HepG2 (cell line): ENCODE measurements around the gene KSR1. TPM values are rescaled to one million over a fixed set of nuclear protein-coding genes. Genes with fewer than 3 reads are reported as not detected.

Experiments used
- ATAC-seq: fragments of 200-7000 bp; cut with Tn5 transposase; 3 replicates; pipeline ENCODE4 v1.9.1; 2020; ENCODE audit warnings: mild to moderate bottlenecking, moderate library complexity
- BruUV-seq: library from RNA; stranded (reverse); fragments of 400-500 nt; replicated peaks from 2 replicates; lab custom pipeline; 2021; lab: Mats Ljungman, UMichigan
- CTCF ChIA-PET: fragments of 300-600 bp; formaldehyde crosslinking; extraction: SDS; loops from one replicate; lab custom pipeline; 2021; ENCODE audit warnings: low total read pairs, inconsistent platforms, low intra/inter-chr PET ratio; lab: Yijun Ruan, JAX
- POLR2A ChIA-PET: fragments of 350-600 bp; sonication (Branson Sonifier 250); formaldehyde crosslinking; loops from one replicate; lab custom pipeline; 2020; ENCODE audit warnings: antibody characterized with exemption, inconsistent platforms; lab: Yijun Ruan, JAX
- DNase-seq: peaks from one replicate; pipeline ENCODE4 v3.0.0-alpha.2; 2015; ENCODE audit warnings: low spot score
- FAIRE-seq: peaks from 3 replicates; lab custom pipeline; 2011; peaks lifted over from hg19 to GRCh38; lab: Jason Lieb, UNC
- H2AFZ ChIP-seq: one replicate; pipeline ENCODE4 v1.6.1; 2011; ENCODE audit warnings: low read length, inconsistent platforms
- H3K27ac ChIP-seq: fragments of 300-600 bp; 3 replicates; pipeline ENCODE4 v1.8.0; 2011; ENCODE audit warnings: mixed run types, mild to moderate bottlenecking, mixed read lengths, low read length, inconsistent platforms; ENCODE audit not compliant: insufficient read depth; ENCODE audit errors: extremely low read length
- H3K27me3 ChIP-seq, 2 experiments: fragments of 200-600 bp in 1 of 2; 2 replicates in 1 of 2; 3 replicates in 1 of 2; pipeline versions ENCODE4 v1.6.0 to v1.8.0; 2011; ENCODE audit warnings: low read length in 2 of 2, mild to moderate bottlenecking in 2 of 2, moderate library complexity in 2 of 2, inconsistent platforms in 1 of 2; ENCODE audit not compliant: insufficient read depth in 2 of 2, control insufficient read depth in 1 of 2
- H3K36me3 ChIP-seq, 2 experiments: fragments of 200-600 bp in 1 of 2; replicated peaks in 1 of 2; 2 replicates in 1 of 2; 3 replicates in 1 of 2; pipeline versions ENCODE4 v1.5.1 to v1.8.0; 2011; ENCODE audit warnings: low read length in 2 of 2, inconsistent platforms in 1 of 2; ENCODE audit not compliant: insufficient read depth in 2 of 2, control insufficient read depth in 1 of 2
- H3K4me1 ChIP-seq: 2 replicates; pipeline ENCODE4 v1.5.1; 2012; ENCODE audit warnings: low read length, inconsistent platforms; ENCODE audit not compliant: insufficient read depth
- H3K4me2 ChIP-seq: 2 replicates; pipeline ENCODE4 v1.6.0; 2011; ENCODE audit warnings: low read depth, low read length, inconsistent platforms
- H3K4me3 ChIP-seq, 3 experiments: fragments of 200-600 bp in 1 of 3; sonication (generic), shearing (Covaris generic) in 1 of 3; replicated peaks in 1 of 3; 2 replicates each; pipeline ENCODE4 v1.5.1; 2011 to 2016; ENCODE audit warnings: low read length in 3 of 3, inconsistent platforms in 2 of 3, low read depth in 2 of 3, mild to moderate bottlenecking in 2 of 3, control low read depth in 1 of 3, mixed read lengths in 1 of 3; ENCODE audit not compliant: insufficient read depth in 1 of 3
- H3K79me2 ChIP-seq: one replicate; pipeline ENCODE4 v1.6.1; 2011; ENCODE audit warnings: low read length, inconsistent platforms; ENCODE audit not compliant: insufficient read depth
- H3K9ac ChIP-seq: 2 replicates; pipeline ENCODE4 v1.6.0; 2011; ENCODE audit warnings: mild to moderate bottlenecking, low read depth, low read length, inconsistent platforms; ENCODE audit not compliant: insufficient read depth
- H3K9me3 ChIP-seq: 2 replicates; pipeline ENCODE4 v1.5.1; 2012; ENCODE audit warnings: mild to moderate bottlenecking, low read length
- H4K20me1 ChIP-seq: 2 replicates; pipeline ENCODE4 v1.6.0; 2011; ENCODE audit warnings: inconsistent platforms, mild to moderate bottlenecking, low read length, moderate library complexity; ENCODE audit not compliant: insufficient read depth
- ADNP ChIP-seq: sonication (generic); formaldehyde crosslinking; IDR thresholded peaks from 2 replicates; pipeline ENCODE4 v1.4.0; 2020; ENCODE audit warnings: missing genetic modification reagents
- ATF2 ChIP-seq: sonication (generic); formaldehyde crosslinking; IDR thresholded peaks from 2 replicates; pipeline ENCODE4 v1.4.0; 2020; ENCODE audit warnings: missing genetic modification reagents
- DDIT3 ChIP-seq: sonication (generic); formaldehyde crosslinking; IDR thresholded peaks from 2 replicates; pipeline ENCODE4 v1.4.0; 2020; ENCODE audit warnings: mild to moderate bottlenecking, missing genetic modification reagents
- GPN1 ChIP-seq: sonication (generic); formaldehyde crosslinking; IDR thresholded peaks from 2 replicates; pipeline ENCODE4 v1.5.1; 2020; ENCODE audit warnings: missing genetic modification reagents, borderline replicate concordance
- IRX3 ChIP-seq: sonication (generic); formaldehyde crosslinking; IDR thresholded peaks from 2 replicates; pipeline ENCODE4 v1.8.1; 2023; ENCODE audit warnings: mild to moderate bottlenecking, low read depth, missing genetic modification reagents, borderline replicate concordance
- KDM4B ChIP-seq: sonication (generic); formaldehyde crosslinking; IDR thresholded peaks from 2 replicates; pipeline ENCODE4 v1.4.0; 2020; ENCODE audit warnings: missing genetic modification reagents
- KLF16 ChIP-seq, 2 experiments: sonication (generic) in 1 of 2; formaldehyde crosslinking in 1 of 2; IDR thresholded peaks; 2 replicates each; pipeline versions ENCODE4 v1.6.1 to v1.8.0; 2016 to 2023; ENCODE audit warnings: missing genetic modification reagents in 2 of 2, missing compliant biosample characterization in 1 of 2
- MAFF ChIP-seq: IDR thresholded peaks from 2 replicates; pipeline ENCODE4 v1.6.1; 2011; ENCODE audit warnings: low read depth, low read length, improper control_type of control experiment
- PBX2 ChIP-seq: IDR thresholded peaks from 2 replicates; pipeline ENCODE4 v1.6.1; 2016; ENCODE audit warnings: control low read depth
- PHF8 ChIP-seq: sonication (generic); formaldehyde crosslinking; IDR thresholded peaks from 2 replicates; pipeline ENCODE4 v1.5.0; 2020; ENCODE audit warnings: missing genetic modification reagents
- SNAPC5 ChIP-seq: sonication (generic); formaldehyde crosslinking; IDR thresholded peaks from 2 replicates; pipeline ENCODE4 v1.8.1; 2023; ENCODE audit warnings: mild to moderate bottlenecking, missing genetic modification reagents, borderline replicate concordance
- SP1 ChIP-seq, 2 experiments: fragments of 450-650 bp in 1 of 2; sonication (generic) in 1 of 2; formaldehyde crosslinking in 1 of 2; IDR thresholded peaks; 2 replicates each; pipeline versions ENCODE4 v1.4.0 to v1.6.1; 2016 to 2020; ENCODE audit warnings: missing genetic modification reagents in 1 of 2
- ZBTB1 ChIP-seq: sonication (generic); formaldehyde crosslinking; IDR thresholded peaks from 2 replicates; pipeline ENCODE4 v1.4.0; 2020; ENCODE audit warnings: missing genetic modification reagents, borderline replicate concordance
- ZBTB42 ChIP-seq: sonication (generic); formaldehyde crosslinking; IDR thresholded peaks from 2 replicates; pipeline ENCODE4 v1.5.0; 2020; ENCODE audit warnings: mild to moderate bottlenecking, missing genetic modification reagents
- ZNF331 ChIP-seq: sonication (generic); formaldehyde crosslinking; IDR thresholded peaks from 2 replicates; pipeline ENCODE4 v1.4.0; 2020; ENCODE audit warnings: missing genetic modification reagents
- ZNF510 ChIP-seq: sonication (generic); formaldehyde crosslinking; IDR thresholded peaks from 2 replicates; pipeline ENCODE4 v1.4.0; 2020; ENCODE audit warnings: low read depth, mild to moderate bottlenecking, missing genetic modification reagents
- WGBS: methylation state at CpG from one replicate; pipeline ENCODE4 v1.1.6; 2017; ENCODE audit warnings: low lambda C conversion rate; 5-methylcytosine and 5-hydroxymethylcytosine counted together
- in situ Hi-C: cut with HindIII; loops from 2 replicates; pipeline ENCODE4 v1.10.0; 2017; ENCODE audit warnings: low pct_unique_long_range_greater_than_20kb; ENCODE audit not compliant: extremely low pct_ligation_motif_present
- intact Hi-C: fragments of 100-400 bp; cut with micrococcal nuclease; formaldehyde crosslinking; loops from one replicate; pipeline ENCODE4 v1.10.0; 2022; ENCODE audit not compliant: unreplicated experiment
- polyA plus RNA-seq, 8 experiments: library from polyadenylated mRNA; depleted of rRNA in 3 of 8; stranded (reverse) in 7 of 8; unstranded in 1 of 8; fragments of >200 nt; fragmentation: Illumina TruSeq in 4 of 8; extraction: Trizol in 4 of 8; gene quantifications; 2 replicates each; pipeline versions ENCODE4 v1.2.1 to v1.2.3, GENCODE V29; 2011 to 2016; ENCODE audit warnings: low read depth in 4 of 8, missing spikeins in 1 of 8, mixed read lengths in 1 of 8; ENCODE audit not compliant: insufficient read depth in 1 of 8
- total RNA-seq, 5 experiments: library from RNA; depleted of rRNA; stranded (reverse); fragments of >200 nt; fragmentation: Illumina TruSeq; extraction: Trizol; gene quantifications; 2 replicates each; pipeline ENCODE4 v1.2.3, GENCODE V29; 2016; ENCODE audit warnings: low read depth in 1 of 5
- TF ChIP-seq, protein P1 (sequence below): sonication (generic); formaldehyde crosslinking; IDR thresholded peaks from 2 replicates; pipeline ENCODE4 v1.4.0; 2020; ENCODE audit warnings: mild to moderate bottlenecking, missing genetic modification reagents
- TF ChIP-seq, protein P2 (sequence below): sonication (generic); formaldehyde crosslinking; IDR thresholded peaks from 2 replicates; pipeline ENCODE4 v1.5.0; 2020; ENCODE audit warnings: missing genetic modification reagents, mild to moderate bottlenecking, borderline replicate concordance
- TF ChIP-seq, protein P3 (sequence below): sonication (generic); formaldehyde crosslinking; IDR thresholded peaks from 2 replicates; pipeline ENCODE4 v1.5.1; 2020; ENCODE audit warnings: missing genetic modification reagents, mild to moderate bottlenecking, borderline replicate concordance

The KSR1 gene
- total and polyA plus RNA-seq, 2 of the 13 experiments (the other 11 are each of a cell fraction or from before 2014, with no cell fraction given): 10.1 to 16.6 TPM

DNA sequence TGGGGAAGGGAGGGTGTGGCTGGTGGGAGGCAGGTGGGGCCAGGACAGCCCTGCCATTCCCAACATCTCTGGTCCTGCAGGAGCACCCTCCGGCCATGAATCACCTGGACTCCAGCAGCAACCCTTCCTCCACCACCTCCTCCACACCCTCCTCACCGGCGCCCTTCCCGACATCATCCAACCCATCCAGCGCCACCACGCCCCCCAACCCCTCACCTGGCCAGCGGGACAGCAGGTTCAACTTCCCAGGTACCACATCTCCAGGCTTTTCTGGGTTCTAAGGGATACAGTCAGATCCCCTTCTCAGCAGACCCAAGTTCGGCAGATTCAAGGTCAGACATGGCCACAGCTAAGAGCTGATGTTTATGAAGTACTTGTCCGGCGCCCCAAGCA lies 140.9 kb downstream of the KSR1 start:
- CTCF ChIA-PET: no interaction called here
- DNase-seq: no peak
- no peak for ATAC-seq
- POLR2A ChIA-PET: no interaction called here
- BruUV-seq: no TSS peak
- TF ChIP-seq, protein P1, sequence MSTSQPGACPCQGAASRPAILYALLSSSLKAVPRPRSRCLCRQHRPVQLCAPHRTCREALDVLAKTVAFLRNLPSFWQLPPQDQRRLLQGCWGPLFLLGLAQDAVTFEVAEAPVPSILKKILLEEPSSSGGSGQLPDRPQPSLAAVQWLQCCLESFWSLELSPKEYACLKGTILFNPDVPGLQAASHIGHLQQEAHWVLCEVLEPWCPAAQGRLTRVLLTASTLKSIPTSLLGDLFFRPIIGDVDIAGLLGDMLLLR (CRISPR knock-in tag): no peak
- TF ChIP-seq KDM4B (CRISPR knock-in tag) (no peak), GPN1 (CRISPR knock-in tag) (no peak), IRX3 (CRISPR knock-in tag) (no peak), ATF2 (CRISPR knock-in tag) (no peak), KLF16 (CRISPR knock-in tag; IDR thresholded peaks at IDR 0.05) (no peak), DDIT3 (no peak), ZNF331 (no peak), ADNP (no peak), ZBTB1 (CRISPR knock-in tag) (no peak), ZNF510 (CRISPR knock-in tag) (no peak), SP1 (IDR thresholded peaks at IDR 0.05) (no peak), SP1 (CRISPR knock-in tag; IDR thresholded peaks at IDR 0.05) (no peak), PBX2 (CRISPR knock-in tag) (no peak), ZBTB42 (CRISPR knock-in tag) (no peak), SNAPC5 (no peak), MAFF (no peak), PHF8 (no peak)
- TF ChIP-seq, protein P2, sequence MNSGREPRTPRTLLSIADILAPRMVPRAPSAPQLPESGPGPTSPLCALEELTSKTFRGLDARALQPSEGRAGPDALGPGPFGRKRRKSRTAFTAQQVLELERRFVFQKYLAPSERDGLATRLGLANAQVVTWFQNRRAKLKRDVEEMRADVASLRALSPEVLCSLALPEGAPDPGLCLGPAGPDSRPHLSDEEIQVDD (CRISPR knock-in tag): no peak
- TF ChIP-seq, protein P3, sequence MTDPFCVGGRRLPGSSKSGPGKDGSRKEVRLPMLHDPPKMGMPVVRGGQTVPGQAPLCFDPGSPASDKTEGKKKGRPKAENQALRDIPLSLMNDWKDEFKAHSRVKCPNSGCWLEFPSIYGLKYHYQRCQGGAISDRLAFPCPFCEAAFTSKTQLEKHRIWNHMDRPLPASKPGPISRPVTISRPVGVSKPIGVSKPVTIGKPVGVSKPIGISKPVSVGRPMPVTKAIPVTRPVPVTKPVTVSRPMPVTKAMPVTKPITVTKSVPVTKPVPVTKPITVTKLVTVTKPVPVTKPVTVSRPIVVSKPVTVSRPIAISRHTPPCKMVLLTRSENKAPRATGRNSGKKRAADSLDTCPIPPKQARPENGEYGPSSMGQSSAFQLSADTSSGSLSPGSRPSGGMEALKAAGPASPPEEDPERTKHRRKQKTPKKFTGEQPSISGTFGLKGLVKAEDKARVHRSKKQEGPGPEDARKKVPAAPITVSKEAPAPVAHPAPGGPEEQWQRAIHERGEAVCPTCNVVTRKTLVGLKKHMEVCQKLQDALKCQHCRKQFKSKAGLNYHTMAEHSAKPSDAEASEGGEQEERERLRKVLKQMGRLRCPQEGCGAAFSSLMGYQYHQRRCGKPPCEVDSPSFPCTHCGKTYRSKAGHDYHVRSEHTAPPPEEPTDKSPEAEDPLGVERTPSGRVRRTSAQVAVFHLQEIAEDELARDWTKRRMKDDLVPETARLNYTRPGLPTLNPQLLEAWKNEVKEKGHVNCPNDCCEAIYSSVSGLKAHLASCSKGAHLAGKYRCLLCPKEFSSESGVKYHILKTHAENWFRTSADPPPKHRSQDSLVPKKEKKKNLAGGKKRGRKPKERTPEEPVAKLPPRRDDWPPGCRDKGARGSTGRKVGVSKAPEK (CRISPR knock-in tag): no peak
- TF ChIP-seq, all 625 proteins: peak for 0
- H3K36me3 ChIP-seq: peaks cover 21 to 55% of the 10 kb centered on the region in 2 experiments
- H3K4me1 ChIP-seq: no peaks in the 10 kb centered on the region
- in situ Hi-C loops: loop anchor here (5.0 to 10.0 kb wide), 4 partner anchors 62 to 362 kb away; no protein-coding TSS in a partner anchor
- WGBS: 90% methylated on average over 10 of the region's 10 CpGs
- intact Hi-C loops: no loop called here
- no peak overlapping the region for H3K4me3 ChIP-seq
- H2AFZ ChIP-seq: no peak overlapping the region
- no peaks in the 10 kb centered on the region for H3K27me3 ChIP-seq
- no peak for FAIRE-seq
- no peaks in the 10 kb centered on the region for H3K9me3 ChIP-seq
- peaks cover 4% of the 10 kb centered on the region; the same call in 1 of the 2 replicates for H4K20me1 ChIP-seq
- no peaks in the 10 kb centered on the region for H3K79me2 ChIP-seq
- H3K27ac ChIP-seq: no peak overlapping the region
- H3K9ac ChIP-seq: no peak overlapping the region
- H3K4me2 ChIP-seq: no peak overlapping the region
